ENCODE data around the gene TYK2. TPM values are rescaled to one million over a fixed set of nuclear protein-coding genes. Genes with fewer than 3 reads are reported as not detected.

Gene TYK2
- total RNA-seq, 4 donors from 2014 or later, result 59.2 to 94.4 (median 75.9) TPM

- TF ChIP-seq, protein P1, sequence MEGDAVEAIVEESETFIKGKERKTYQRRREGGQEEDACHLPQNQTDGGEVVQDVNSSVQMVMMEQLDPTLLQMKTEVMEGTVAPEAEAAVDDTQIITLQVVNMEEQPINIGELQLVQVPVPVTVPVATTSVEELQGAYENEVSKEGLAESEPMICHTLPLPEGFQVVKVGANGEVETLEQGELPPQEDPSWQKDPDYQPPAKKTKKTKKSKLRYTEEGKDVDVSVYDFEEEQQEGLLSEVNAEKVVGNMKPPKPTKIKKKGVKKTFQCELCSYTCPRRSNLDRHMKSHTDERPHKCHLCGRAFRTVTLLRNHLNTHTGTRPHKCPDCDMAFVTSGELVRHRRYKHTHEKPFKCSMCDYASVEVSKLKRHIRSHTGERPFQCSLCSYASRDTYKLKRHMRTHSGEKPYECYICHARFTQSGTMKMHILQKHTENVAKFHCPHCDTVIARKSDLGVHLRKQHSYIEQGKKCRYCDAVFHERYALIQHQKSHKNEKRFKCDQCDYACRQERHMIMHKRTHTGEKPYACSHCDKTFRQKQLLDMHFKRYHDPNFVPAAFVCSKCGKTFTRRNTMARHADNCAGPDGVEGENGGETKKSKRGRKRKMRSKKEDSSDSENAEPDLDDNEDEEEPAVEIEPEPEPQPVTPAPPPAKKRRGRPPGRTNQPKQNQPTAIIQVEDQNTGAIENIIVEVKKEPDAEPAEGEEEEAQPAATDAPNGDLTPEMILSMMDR (IDR thresholded peaks at IDR 0.05; ENCODE audit: low read depth), result no peak
These were observed 24.8 kb upstream of the TYK2 start for GRCh38 chr19:10404888-10405820.

DNA sequence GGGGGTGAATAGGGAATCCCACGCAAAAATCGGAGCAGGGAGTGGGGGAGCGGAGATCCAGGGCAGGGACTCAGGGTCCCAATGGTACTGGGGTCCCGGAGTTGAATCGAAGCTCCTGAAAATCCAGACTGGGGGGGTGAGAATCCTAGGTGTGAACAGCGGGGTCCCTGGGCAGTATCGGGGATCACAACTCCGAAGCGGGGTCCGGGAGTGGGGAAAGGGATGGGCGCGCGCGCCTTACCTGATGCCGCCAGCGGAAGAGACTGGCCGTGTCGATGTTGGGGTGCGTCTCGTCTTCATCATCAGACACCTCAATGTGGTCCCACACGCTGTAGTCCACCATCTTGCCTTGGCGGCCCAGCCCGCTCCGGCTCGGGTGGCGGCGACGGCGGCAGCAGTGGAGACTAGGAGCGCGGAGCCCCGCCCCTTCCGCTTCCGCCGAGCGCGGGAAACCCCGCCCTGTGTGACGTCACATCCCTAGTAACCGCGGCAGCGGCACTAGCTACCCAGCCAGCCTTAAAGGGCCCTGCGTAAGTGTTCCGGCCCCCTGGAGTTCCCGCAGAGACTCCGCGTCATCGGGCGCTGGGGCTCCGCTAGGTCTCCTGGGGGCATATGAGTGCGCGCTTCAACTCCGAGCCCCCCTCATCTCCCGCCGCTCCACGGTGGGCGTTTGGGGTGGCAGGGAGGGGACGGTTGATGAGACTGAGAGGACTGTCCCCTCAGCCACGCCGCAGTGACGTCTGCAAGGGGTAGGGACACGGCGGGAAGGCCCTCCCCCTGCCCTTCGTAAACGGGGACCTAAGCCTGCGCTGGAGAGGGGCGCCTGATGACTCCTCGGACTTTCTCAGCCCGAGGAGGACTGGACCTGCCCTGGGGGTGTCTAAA, 23.0 kb upstream of the TYK2 start, which contains the start of gene CDC37:
Gene CDC37 (minus strand): TSS at position 406 of the 885 bp plus-strand sequence. CDS start 63 bp downstream, at position 343.
- TF ChIP-seq, protein P1 (IDR thresholded peaks at IDR 0.05; ENCODE audit: low read depth), result no peak

DNA sequence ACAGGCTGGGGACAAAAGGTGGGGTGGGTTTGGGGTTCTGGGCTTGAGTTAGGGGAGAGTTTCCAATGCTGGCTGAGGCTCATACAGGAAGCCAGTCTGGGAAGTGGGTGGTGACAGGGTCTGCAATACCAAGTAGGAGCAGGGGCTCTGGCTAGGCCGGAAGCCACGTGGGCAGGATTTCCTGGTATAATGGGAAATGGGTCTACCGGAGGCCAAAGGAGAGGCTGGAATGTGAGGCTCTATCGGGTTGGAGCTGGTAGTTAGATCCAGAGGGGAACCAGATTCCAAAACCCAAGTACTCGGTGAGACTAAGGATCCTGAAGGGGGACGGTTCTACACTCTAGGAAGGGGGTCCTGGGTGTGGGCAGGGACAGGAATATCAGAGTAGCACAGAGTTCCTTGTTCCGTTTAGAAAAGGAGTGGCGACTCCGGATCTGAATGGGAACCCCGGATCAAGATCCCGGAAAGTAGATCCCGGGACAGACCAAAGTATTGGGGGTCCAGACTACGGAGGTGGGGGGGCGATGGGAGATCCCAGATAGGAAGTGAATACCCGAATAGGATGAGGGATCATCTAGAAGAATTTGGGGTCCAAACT, 22.2 kb upstream of the TYK2 start:
- TF ChIP-seq, protein P1 (IDR thresholded peaks at IDR 0.05; ENCODE audit: low read depth), result no peak

- TF ChIP-seq, protein P1 (IDR thresholded peaks at IDR 0.05; ENCODE audit: low read depth), result no peak
These were observed 19.5 kb upstream of the TYK2 start for GRCh38 chr19:10399878-10400277.

DNA sequence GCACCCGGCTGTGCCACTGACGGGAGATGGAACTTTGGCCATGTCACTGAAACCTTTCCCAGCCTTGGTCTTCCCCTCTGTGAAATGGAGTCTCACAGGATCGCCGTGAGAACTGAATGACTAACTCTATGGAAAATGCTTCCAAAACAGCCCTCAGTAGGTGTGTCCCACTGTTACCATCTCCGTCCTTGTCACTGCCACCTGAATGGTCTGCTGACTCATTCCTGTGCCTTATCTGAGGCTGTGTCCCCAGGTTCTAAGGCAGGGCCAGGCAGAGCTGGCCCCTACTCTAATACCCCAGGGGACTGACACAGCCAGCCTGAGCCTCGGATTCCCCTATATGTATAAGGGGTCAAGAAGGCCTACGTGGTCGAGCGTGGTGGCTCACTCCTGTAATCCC, 18.4 kb upstream of the TYK2 start:
- TF ChIP-seq, protein P1 (IDR thresholded peaks at IDR 0.05; ENCODE audit: low read depth), result no peak

DNA sequence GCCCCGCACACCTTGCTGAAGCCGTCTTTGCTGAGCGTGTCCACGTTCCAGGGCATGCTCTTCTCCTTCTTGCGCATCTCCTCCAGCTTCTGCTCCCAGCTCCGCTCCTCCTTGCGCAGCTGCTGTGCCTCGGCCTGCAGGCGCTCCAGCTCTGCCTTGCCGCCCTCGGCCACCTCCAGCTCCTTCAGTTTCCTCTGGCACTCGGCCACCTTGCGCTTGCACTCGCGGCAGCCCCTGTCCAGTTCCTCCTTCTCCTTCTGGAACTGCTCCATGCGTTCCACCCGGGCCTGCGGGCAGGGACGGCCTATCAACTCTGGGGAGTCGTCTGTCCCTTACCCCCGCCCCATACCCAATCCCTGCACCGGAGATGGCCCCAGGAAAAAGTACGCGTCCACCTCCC, 15.5 kb upstream of the TYK2 start:
- TF ChIP-seq, protein P1 (IDR thresholded peaks at IDR 0.05; ENCODE audit: low read depth), result no peak

Data from subcutaneous adipose tissue (tissue), 4 donors.